Ascending aorta (tissue), 2 donors: ENCODE data around the gene WFDC12. TPM values are rescaled to one million over a fixed set of nuclear protein-coding genes. Genes with fewer than 3 reads are reported as not detected.

Experiments used
- DNase-seq, 2 donors: peaks; one replicate each; pipeline ENCODE4 v3.0.0-alpha.2; 2019; ENCODE audit warnings: low spot score in 2 of 2
- H3K27ac ChIP-seq, 2 donors: fragments of 200-600 bp; sonication (generic); one replicate each; pipeline ENCODE4 v1.5.1; 2016 to 2017; ENCODE audit warnings: mild to moderate bottlenecking in 1 of 2
- H3K27me3 ChIP-seq: fragments of 200-600 bp; sonication (generic); one replicate; pipeline ENCODE4 v1.5.1; 2017
- H3K36me3 ChIP-seq, 2 donors: fragments of 200-600 bp; sonication (generic); one replicate each; pipeline ENCODE4 v1.5.1; 2016
- H3K4me1 ChIP-seq, 2 donors: fragments of 200-600 bp; sonication (generic); one replicate each; pipeline ENCODE4 v1.5.1; 2016 to 2017; ENCODE audit warnings: mild to moderate bottlenecking in 1 of 2
- H3K4me3 ChIP-seq, 2 donors: fragments of 200-600 bp; sonication (generic); one replicate each; pipeline ENCODE4 v1.5.1; 2016 to 2017; ENCODE audit warnings: mild to moderate bottlenecking in 1 of 2
- H3K9me3 ChIP-seq, 2 donors: fragments of 200-600 bp; sonication (generic); one replicate each; pipeline ENCODE4 v1.5.1; 2016
- intact Hi-C: fragments of 100-400 bp; cut with DNase I; formaldehyde crosslinking; loops from one replicate; pipeline ENCODE4 v1.15.1; 2023
- total RNA-seq: library from RNA; depleted of rRNA; stranded (reverse); fragments of >200 nt; gene quantifications from one replicate; pipeline ENCODE4 v1.1.0, GENCODE V29; 2016
- TF ChIP-seq, protein P1 (sequence below), 3 experiments: fragments of 200-600 bp in 2 of 3; fragments of 450-650 bp in 1 of 3; sonication (generic) in 2 of 3; IDR thresholded peaks; one replicate each; pipeline ENCODE4 v1.5.1; 2016 to 2019; ENCODE audit warnings: antibody characterized with exemption in 3 of 3, mild to moderate bottlenecking in 1 of 3, moderate library complexity in 1 of 3

Gene WFDC12, protein sequence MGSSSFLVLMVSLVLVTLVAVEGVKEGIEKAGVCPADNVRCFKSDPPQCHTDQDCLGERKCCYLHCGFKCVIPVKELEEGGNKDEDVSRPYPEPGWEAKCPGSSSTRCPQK
- total RNA-seq: not detected

DNA sequence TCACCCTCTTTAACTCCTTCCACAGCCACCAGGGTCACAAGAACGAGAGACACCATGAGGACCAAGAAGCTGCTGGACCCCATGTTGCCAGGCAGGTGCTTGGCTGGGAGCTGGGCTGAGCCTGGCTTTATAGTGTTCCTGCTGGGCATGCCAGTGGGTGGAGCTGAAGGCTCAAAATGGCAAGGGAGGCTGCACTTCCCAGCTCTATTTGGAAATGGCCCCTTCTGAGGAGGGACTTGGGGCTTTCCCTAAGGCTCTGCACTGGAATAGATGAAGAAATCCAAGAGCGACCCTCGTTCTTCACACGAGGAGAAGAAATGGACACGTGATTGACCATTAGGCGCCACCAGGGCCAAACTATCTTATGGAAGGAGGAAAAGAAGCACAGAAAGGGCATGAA lies at the start of gene WFDC12:
TSS of gene WFDC12 (minus strand) at position 101 of the 400 bp plus-strand sequence. CDS start at position 83, 18 bp downstream.
- intact Hi-C loops: no loop called here
- Histone ChIP-seq H3K4me3 (no peak within 1 kb of the TSS), H3K36me3 (no peaks in the 10 kb centered on the region), H3K27ac (no peak within 1 kb of the TSS), H3K4me1 (no peaks in the 10 kb centered on the region), H3K27me3 (no peaks in the 10 kb centered on the region), H3K9me3 (no peaks in the 10 kb centered on the region)
- TF ChIP-seq, protein P1, sequence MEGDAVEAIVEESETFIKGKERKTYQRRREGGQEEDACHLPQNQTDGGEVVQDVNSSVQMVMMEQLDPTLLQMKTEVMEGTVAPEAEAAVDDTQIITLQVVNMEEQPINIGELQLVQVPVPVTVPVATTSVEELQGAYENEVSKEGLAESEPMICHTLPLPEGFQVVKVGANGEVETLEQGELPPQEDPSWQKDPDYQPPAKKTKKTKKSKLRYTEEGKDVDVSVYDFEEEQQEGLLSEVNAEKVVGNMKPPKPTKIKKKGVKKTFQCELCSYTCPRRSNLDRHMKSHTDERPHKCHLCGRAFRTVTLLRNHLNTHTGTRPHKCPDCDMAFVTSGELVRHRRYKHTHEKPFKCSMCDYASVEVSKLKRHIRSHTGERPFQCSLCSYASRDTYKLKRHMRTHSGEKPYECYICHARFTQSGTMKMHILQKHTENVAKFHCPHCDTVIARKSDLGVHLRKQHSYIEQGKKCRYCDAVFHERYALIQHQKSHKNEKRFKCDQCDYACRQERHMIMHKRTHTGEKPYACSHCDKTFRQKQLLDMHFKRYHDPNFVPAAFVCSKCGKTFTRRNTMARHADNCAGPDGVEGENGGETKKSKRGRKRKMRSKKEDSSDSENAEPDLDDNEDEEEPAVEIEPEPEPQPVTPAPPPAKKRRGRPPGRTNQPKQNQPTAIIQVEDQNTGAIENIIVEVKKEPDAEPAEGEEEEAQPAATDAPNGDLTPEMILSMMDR (IDR thresholded peaks at IDR 0.05): no peak
- no peak for DNase-seq

DNA sequence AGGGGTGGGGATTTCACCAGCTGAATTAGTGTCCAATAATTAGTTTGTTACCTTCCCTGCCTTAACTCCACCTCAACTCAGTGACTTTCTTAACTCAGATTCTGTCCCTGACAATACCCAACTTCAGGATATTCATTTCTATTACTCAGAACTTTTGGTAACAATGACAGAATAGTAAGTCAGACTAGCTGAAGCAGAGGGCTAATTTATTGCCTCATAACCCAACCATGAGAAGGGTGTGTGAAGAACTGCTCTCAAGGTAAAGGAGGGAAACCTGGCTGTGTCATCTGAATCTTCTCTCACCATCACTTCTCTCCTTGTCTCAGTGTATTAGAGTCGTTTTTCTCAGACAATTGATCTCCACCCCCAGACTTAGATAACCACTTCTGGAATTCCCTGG lies 49.3 kb upstream of the WFDC12 start:
- DNase-seq: no peak
- H3K9me3 ChIP-seq: peaks cover 0 to 13% of the 10 kb centered on the region in 2 donors
- no peaks in the 10 kb centered on the region for H3K27me3 ChIP-seq
- H3K27ac ChIP-seq: no peak overlapping the region
- TF ChIP-seq, protein P1 (IDR thresholded peaks at IDR 0.05): no peak
- no peaks in the 10 kb centered on the region for H3K36me3 ChIP-seq
- no peak overlapping the region for H3K4me3 ChIP-seq
- H3K4me1 ChIP-seq: no peaks in the 10 kb centered on the region
- intact Hi-C loops: no loop called here

DNA sequence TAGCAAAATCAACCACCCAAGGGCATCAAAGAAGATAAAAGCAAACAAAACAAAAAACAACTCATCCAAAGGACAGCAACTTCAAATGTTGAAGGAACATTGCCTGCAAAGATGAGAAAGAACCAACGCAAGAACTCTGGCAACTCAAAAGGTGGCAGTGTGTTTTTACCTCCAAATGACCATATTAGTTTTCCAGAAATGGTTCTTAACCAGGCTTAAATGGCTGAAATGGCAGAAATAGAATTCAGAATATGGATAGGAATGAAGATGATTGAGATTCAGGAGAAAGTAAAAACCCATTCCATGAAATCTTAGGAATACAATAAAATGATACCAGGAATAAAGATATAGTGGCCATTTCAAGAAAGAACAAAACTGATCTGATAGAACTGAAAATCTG lies 40.6 kb upstream of the WFDC12 start:
- DNase-seq: no peak
- Histone ChIP-seq H3K36me3 (no peaks in the 10 kb centered on the region), H3K4me3 (no peak overlapping the region), H3K27ac (no peak overlapping the region), H3K9me3 (peaks cover 0 to 11% of the 10 kb centered on the region in 2 donors), H3K27me3 (no peaks in the 10 kb centered on the region), H3K4me1 (no peaks in the 10 kb centered on the region)
- intact Hi-C loops: no loop called here
- TF ChIP-seq, protein P1 (IDR thresholded peaks at IDR 0.05): no peak

DNA sequence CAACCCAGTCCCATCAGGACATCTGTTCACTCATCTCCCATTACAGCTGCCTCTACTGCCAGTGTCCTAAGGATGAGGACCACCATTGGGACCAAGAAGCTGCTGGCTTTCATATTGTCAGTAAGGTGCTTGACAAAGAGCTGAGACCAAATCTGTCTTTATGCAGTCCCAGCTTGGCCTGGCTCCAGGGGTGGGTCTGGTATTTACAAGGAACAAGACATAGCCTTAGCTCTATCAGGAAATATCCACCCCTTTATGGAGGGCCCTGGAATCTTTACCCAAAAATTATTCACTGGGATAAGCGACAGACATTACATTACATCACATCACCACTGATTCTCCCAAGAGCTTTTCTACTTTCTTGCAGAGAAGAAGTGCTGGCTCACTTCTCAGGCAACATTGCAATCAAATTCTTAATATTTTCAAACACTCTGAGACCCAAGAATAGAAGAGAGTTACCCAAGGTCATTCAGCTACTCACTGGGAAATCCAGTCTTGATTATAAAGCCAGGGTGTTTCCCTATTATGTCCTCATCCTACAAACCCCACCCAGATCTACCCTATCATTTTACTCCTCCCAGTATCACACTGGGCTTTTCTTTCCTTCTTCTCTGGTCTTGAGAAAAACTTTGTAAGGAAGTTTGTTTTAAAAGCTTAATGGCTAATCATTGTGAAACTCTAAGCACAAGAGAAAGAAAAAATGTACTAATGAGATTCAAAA lies 39.0 kb upstream of the WFDC12 start:
- no peaks in the 10 kb centered on the region for H3K36me3 ChIP-seq
- DNase-seq: no peak
- H3K4me1 ChIP-seq: no peaks in the 10 kb centered on the region
- no peak overlapping the region for H3K4me3 ChIP-seq
- intact Hi-C loops: no loop called here
- no peak overlapping the region for H3K27ac ChIP-seq
- peaks cover 3 to 4% of the 10 kb centered on the region in 2 donors for H3K9me3 ChIP-seq
- TF ChIP-seq, protein P1 (IDR thresholded peaks at IDR 0.05): no peak
- no peaks in the 10 kb centered on the region for H3K27me3 ChIP-seq

DNA sequence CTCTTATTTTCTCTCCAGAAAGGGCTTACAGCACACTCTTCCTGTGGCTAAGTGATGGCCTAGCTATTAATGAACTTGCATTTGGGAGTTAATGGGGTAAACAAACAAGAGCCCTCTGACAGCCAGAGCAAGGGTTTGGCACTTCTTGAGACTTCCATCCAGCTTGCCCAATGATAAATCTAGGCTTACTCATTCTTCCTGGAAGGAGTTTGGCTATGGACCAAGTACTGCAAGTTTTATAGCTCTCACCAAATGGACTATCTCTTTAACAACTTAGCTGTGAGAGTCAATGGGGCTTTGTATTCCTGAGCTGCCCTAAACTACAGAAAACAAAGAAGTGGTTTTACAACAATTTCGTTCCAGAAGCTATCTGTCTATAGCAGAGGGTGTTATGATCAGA lies 33.7 kb upstream of the WFDC12 start:
- intact Hi-C loops: no loop called here
- TF ChIP-seq, protein P1 (IDR thresholded peaks at IDR 0.05): no peak

More for the DNA sequence above, 33.7 kb upstream of the WFDC12 start:
- H3K4me3 ChIP-seq: no peak overlapping the region
- H3K27me3 ChIP-seq: no peaks in the 10 kb centered on the region
- H3K9me3 ChIP-seq: peaks cover 3 to 4% of the 10 kb centered on the region in 2 donors
- no peak for DNase-seq
- no peaks in the 10 kb centered on the region for H3K4me1 ChIP-seq
- H3K36me3 ChIP-seq: no peaks in the 10 kb centered on the region
- H3K27ac ChIP-seq: no peak overlapping the region
